Testis (tissue), 2 donors: Measurements from ENCODE around the gene TRIM26.

Experiments
- POLR2A ChIP-seq: fragments of 450-650 bp; IDR thresholded peaks from one replicate; pipeline ENCODE4 v1.6.1; 2017; ENCODE audit warnings: antibody characterized with exemption, mild to moderate bottlenecking, moderate library complexity
- TF ChIP-seq, protein P1 (sequence below), 3 experiments: fragments of 450-650 bp in 2 of 3; fragments of 200-600 bp in 1 of 3; sonication (generic) in 1 of 3; IDR thresholded peaks; one replicate each; pipeline ENCODE4 v1.5.1; 2016 to 2019; ENCODE audit warnings: antibody characterized with exemption in 3 of 3, mild to moderate bottlenecking in 2 of 3, moderate library complexity in 1 of 3

DNA sequence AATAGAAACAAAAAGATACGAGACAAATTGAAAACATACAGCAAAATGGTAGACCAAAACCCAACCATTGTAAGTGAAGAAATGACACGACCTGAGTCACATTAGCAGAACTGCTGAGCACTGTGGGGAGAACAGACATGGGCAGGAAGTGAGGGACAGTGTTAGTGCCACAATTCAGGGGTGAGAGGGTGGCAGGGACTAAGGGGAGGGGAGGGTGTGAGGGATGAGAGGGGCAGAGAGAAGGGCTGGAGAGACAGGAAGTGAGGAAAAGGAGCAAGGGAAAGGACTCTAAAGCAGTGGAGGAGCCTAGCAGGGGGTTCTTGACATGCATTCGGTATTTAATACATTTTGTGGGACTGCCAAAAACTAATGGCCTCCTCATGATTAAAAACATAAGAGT lies 45.0 kb upstream of the TRIM26 start:
- TF ChIP-seq, protein P1, sequence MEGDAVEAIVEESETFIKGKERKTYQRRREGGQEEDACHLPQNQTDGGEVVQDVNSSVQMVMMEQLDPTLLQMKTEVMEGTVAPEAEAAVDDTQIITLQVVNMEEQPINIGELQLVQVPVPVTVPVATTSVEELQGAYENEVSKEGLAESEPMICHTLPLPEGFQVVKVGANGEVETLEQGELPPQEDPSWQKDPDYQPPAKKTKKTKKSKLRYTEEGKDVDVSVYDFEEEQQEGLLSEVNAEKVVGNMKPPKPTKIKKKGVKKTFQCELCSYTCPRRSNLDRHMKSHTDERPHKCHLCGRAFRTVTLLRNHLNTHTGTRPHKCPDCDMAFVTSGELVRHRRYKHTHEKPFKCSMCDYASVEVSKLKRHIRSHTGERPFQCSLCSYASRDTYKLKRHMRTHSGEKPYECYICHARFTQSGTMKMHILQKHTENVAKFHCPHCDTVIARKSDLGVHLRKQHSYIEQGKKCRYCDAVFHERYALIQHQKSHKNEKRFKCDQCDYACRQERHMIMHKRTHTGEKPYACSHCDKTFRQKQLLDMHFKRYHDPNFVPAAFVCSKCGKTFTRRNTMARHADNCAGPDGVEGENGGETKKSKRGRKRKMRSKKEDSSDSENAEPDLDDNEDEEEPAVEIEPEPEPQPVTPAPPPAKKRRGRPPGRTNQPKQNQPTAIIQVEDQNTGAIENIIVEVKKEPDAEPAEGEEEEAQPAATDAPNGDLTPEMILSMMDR (IDR thresholded peaks at IDR 0.05): no peak
- no peak for TF ChIP-seq POLR2A
